ENCODE measurements around the gene RBP2.

DNA sequence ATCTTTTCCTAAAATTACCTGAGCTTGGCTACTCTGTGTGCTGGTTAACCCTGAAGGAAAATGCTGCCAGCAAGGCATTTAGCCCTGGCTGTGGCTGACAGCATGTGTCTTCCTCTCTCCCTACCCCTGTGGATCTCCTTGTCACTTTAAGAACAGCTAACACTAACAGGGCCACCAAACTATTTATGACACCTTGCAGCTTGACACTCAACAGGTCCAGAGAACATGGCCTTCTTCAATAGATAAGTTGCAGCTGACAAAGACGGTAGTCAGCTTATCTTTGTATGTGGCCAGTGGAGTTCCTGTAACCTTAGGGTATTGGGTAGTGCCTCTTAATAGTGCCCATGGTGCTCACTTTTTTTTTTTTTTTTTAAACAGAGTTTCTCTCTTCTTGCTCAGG, 54.9 kb downstream of the RBP2 start:
- TF ChIP-seq EZH2 (IDR thresholded peaks at IDR 0.05; ENCODE audit: low read depth, low read length, severe bottlenecking) (no peak), RNF2 (IDR thresholded peaks at IDR 0.05; ENCODE audit: borderline replicate concordance, low read depth, low read length, missing control alignments, poor library complexity, severe bottlenecking) (no peak), POLR2AphosphoS5 (IDR thresholded peaks at IDR 0.05; ENCODE audit: low read depth, low read length) (no peak), RFX5 (IDR thresholded peaks at IDR 0.05; ENCODE audit: borderline replicate concordance, low read depth, low read length) (no peak), SRF (IDR thresholded peaks at IDR 0.05; ENCODE audit: low read depth, low read length) (no peak), TAF1 (IDR thresholded peaks at IDR 0.05; ENCODE audit: low read depth, low read length) (no peak), SIN3A (conservative IDR thresholded peaks at IDR 0.05 in 1 of 2, IDR thresholded peaks at IDR 0.05 in 1 of 2; ENCODE audit: low read depth in 1 of 2, low read length in 2 of 2) (no peak)
- TF ChIP-seq, protein P1, sequence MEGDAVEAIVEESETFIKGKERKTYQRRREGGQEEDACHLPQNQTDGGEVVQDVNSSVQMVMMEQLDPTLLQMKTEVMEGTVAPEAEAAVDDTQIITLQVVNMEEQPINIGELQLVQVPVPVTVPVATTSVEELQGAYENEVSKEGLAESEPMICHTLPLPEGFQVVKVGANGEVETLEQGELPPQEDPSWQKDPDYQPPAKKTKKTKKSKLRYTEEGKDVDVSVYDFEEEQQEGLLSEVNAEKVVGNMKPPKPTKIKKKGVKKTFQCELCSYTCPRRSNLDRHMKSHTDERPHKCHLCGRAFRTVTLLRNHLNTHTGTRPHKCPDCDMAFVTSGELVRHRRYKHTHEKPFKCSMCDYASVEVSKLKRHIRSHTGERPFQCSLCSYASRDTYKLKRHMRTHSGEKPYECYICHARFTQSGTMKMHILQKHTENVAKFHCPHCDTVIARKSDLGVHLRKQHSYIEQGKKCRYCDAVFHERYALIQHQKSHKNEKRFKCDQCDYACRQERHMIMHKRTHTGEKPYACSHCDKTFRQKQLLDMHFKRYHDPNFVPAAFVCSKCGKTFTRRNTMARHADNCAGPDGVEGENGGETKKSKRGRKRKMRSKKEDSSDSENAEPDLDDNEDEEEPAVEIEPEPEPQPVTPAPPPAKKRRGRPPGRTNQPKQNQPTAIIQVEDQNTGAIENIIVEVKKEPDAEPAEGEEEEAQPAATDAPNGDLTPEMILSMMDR (IDR thresholded peaks at IDR 0.05; ENCODE audit: control extremely low read depth in 1 of 3, insufficient read depth in 1 of 3, low read depth in 1 of 3, low read length in 3 of 3): no peak
- TF ChIP-seq, protein P2, sequence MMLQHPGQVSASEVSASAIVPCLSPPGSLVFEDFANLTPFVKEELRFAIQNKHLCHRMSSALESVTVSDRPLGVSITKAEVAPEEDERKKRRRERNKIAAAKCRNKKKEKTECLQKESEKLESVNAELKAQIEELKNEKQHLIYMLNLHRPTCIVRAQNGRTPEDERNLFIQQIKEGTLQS (IDR thresholded peaks at IDR 0.05; ENCODE audit: insufficient read depth, low read depth, low read length): no peak
